ENCODE data around the gene DCAF6. TPM values are rescaled to one million over a fixed set of nuclear protein-coding genes. Genes with fewer than 3 reads are reported as not detected.

The DCAF6 gene
- total RNA-seq, 1 donor from 2014 or later: 37.5 TPM

GRCh38 chr1:168119750-168120149, 183.3 kb downstream of the DCAF6 start:
- no peak overlapping the region for H3K4me3 ChIP-seq (ENCODE audit: low read depth, low read length)
- no peak for DNase-seq (ENCODE audit: low read depth)
- TF ChIP-seq CTCF (conservative IDR thresholded peaks at IDR 0.05; ENCODE audit: low read depth, low read length): no peak

DNA sequence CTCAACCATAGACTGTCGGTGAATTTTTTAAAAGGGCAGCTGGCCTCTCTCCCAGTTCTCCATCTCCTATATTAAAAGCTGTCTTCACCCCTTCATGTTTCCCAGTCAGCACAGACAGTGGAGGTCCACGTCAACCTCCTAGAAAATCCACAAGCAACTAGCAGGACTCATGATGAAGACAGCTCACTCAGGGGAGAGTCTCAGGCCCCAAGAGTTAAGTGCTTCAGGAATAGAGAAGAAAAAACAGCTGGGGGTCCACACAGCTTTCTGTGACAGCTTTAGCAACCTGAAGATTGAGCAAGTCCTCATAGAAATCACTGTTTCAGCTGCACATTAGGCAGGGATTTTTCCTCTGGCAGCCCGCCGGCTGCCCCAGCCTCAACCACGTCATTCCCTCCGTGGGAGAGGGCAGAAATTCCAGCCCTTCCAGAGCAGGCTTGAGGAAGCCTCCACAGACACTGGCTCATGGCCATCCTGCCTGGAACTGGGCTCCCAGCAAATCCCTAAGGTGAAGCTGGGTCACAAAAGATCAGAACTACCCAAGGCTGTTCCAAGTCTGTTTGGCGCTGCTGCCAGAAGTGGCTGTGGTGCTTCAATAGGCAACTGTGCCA, 185.0 kb downstream of the DCAF6 start:
- TF ChIP-seq CTCF (conservative IDR thresholded peaks at IDR 0.05; ENCODE audit: low read depth, low read length): no peak
- H3K4me3 ChIP-seq (ENCODE audit: low read depth, low read length): no peak overlapping the region
- DNase-seq (ENCODE audit: low read depth): no peak

DNA sequence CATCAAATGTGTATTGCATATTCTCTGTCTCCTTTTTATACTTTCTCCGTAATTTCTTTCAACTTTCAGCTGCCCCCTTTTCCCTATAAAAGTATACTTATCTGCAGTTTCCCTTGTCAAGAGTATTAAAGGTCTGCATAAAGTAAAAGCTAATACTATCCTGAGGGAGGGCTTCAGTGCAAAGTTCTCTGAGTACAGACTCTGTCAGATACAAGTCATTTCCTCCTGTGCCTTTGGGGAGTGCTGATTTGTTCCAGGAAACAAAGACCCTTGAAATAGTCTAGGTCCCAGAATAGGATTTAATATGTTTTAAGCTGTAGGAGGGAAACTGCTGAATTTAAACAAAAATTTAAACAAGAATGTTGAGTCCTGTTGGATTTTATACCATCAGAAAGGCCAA, 188.6 kb downstream of the DCAF6 start:
- no peak for TF ChIP-seq CTCF (conservative IDR thresholded peaks at IDR 0.05; ENCODE audit: low read depth, low read length)
- no peak overlapping the region for H3K4me3 ChIP-seq (ENCODE audit: low read depth, low read length)
- DNase-seq (ENCODE audit: low read depth): no peak

Other genes with a start within 250 kb of the DCAF6 start
- 43.0 and 66.8 TPM in 2 replicates for gene MPZL1, start 214.7 kb upstream of the DCAF6 start, total RNA-seq
- not detected in 2 replicates for gene ADCY10, start 22.5 kb upstream of the DCAF6 start, total RNA-seq
- gene MPC2, start 389 bp downstream of the DCAF6 start, total RNA-seq: 47.7 and 62.3 TPM in 2 replicates
- 9.6 and 11.4 TPM in 2 replicates for gene GPR161, start 200.2 kb downstream of the DCAF6 start, total RNA-seq
- 23.8 and 27.5 TPM in 2 replicates for gene TIPRL, start 242.3 kb downstream of the DCAF6 start, total RNA-seq